HCT116 (cell line): ENCODE measurements around the gene C1R. TPM values are rescaled to one million over a fixed set of nuclear protein-coding genes. Genes with fewer than 3 reads are reported as not detected.

ENCODE experiments used
- ATAC-seq: fragments of 200-7000 bp; cut with Tn5 transposase; 2 replicates; pipeline ENCODE4 v1.9.1; 2020; ENCODE audit warnings: mild to moderate bottlenecking, moderate library complexity
- BruUV-seq: library from RNA; stranded (reverse); fragments of 400-500 nt; replicated peaks from 2 replicates; lab custom pipeline; 2021; lab: Mats Ljungman, UMichigan
- CTCF ChIA-PET: fragments of 300-600 bp; sonication (Branson Sonifier 250); formaldehyde crosslinking; loops from one replicate; lab custom pipeline; 2021; ENCODE audit warnings: antibody characterized with exemption; lab: Charles Lee
- POLR2A ChIA-PET: fragments of 300-600, 350-600 bp; sonication (Branson Sonifier 250); formaldehyde crosslinking; loops from one replicate; lab custom pipeline; 2021; ENCODE audit warnings: antibody characterized with exemption; lab: Charles Lee
- RAD21 ChIA-PET, 2 experiments: fragments of 300-600 bp; sonication (Branson Sonifier 250); formaldehyde crosslinking; loops; one replicate each; lab custom pipeline; 2023; ENCODE audit warnings: low total read pairs in 2 of 2; ENCODE audit not compliant: uncharacterized antibody in 2 of 2, unreplicated experiment in 2 of 2, low non-redundant PET in 1 of 2; lab: Charles Lee
- DNase-seq: peaks from one replicate; pipeline ENCODE4 v3.0.0-alpha.2; 2010; ENCODE audit warnings: low read depth, low spot score
- H2AFZ ChIP-seq: fragments of 200-600 bp; shearing (Covaris generic), sonication (generic); 2 replicates; pipeline ENCODE4 v1.6.1; 2017; ENCODE audit warnings: low read depth, mixed run types, mixed read lengths, antibody characterized with exemption, low read length; ENCODE audit not compliant: poor library complexity, severe bottlenecking
- H3K27ac ChIP-seq: 2 replicates; pipeline ENCODE4 v1.5.1; 2012; ENCODE audit warnings: low read depth, low read length
- H3K27me3 ChIP-seq: fragments of 200-600 bp; sonication (generic); 2 replicates; pipeline ENCODE4 v1.6.1; 2016; ENCODE audit warnings: mixed run types, low read length, mixed read lengths; ENCODE audit not compliant: insufficient read depth
- H3K36me3 ChIP-seq, 2 experiments: fragments of 200-500 bp in 1 of 2; fragments of 200-600 bp in 1 of 2; sonication (Bioruptor generic) in 1 of 2; sonication (generic) in 1 of 2; 2 replicates each; pipeline versions ENCODE4 v1.5.1 to v1.6.1; 2014 to 2016; ENCODE audit warnings: low read length in 2 of 2, inconsistent platforms in 1 of 2, mixed read lengths in 1 of 2, mixed run types in 1 of 2; ENCODE audit not compliant: insufficient read depth in 2 of 2, control insufficient read depth in 1 of 2
- H3K4me1 ChIP-seq, 2 experiments: fragments of 200-600 bp in 1 of 2; sonication (generic) in 1 of 2; 2 replicates each; pipeline versions ENCODE4 v1.5.1 to v1.6.1; 2012 to 2017; ENCODE audit warnings: low read length in 2 of 2, inconsistent platforms in 1 of 2, mild to moderate bottlenecking in 1 of 2, mixed read lengths in 1 of 2, mixed run types in 1 of 2, moderate library complexity in 1 of 2; ENCODE audit not compliant: insufficient read depth in 2 of 2, control insufficient read depth in 1 of 2
- H3K4me2 ChIP-seq: fragments of 200-600 bp; sonication (generic); 2 replicates; pipeline ENCODE4 v1.6.1; 2017; ENCODE audit warnings: mixed run types, low read length, mixed read lengths
- H3K4me3 ChIP-seq, 2 experiments: fragments of 200-600 bp in 1 of 2; sonication (generic) in 1 of 2; replicated peaks in 1 of 2; 2 replicates each; pipeline ENCODE4 v1.5.1; 2011 to 2016; ENCODE audit warnings: low read length in 2 of 2, control low read depth in 1 of 2, low read depth in 1 of 2, mild to moderate bottlenecking in 1 of 2, mixed read lengths in 1 of 2, mixed run types in 1 of 2
- H3K79me2 ChIP-seq: fragments of 200-600 bp; sonication (generic); 2 replicates; pipeline ENCODE4 v1.6.1; 2017; ENCODE audit warnings: mild to moderate bottlenecking, mixed run types, low read length, moderate library complexity, mixed read lengths; ENCODE audit not compliant: insufficient read depth
- H3K9ac ChIP-seq: fragments of 200-600 bp; sonication (generic); 2 replicates; pipeline ENCODE4 v1.6.1; 2016; ENCODE audit warnings: low read length, mixed read lengths
- H3K9me2 ChIP-seq: fragments of 200-600 bp; sonication (generic), shearing (Covaris generic); 2 replicates; pipeline ENCODE4 v1.6.1; 2017; ENCODE audit warnings: mixed run types, mild to moderate bottlenecking, moderate library complexity; ENCODE audit not compliant: insufficient read depth
- H3K9me3 ChIP-seq, 2 experiments: fragments of 200-500 bp in 1 of 2; fragments of 200-600 bp in 1 of 2; sonication (Bioruptor generic) in 1 of 2; sonication (generic) in 1 of 2; 2 replicates each; pipeline ENCODE4 v1.6.1; 2014 to 2017; ENCODE audit warnings: low read length in 2 of 2, mixed read lengths in 2 of 2, inconsistent platforms in 1 of 2, low read depth in 1 of 2, mild to moderate bottlenecking in 1 of 2, mixed run types in 1 of 2, moderate library complexity in 1 of 2; ENCODE audit not compliant: control insufficient read depth in 1 of 2, insufficient read depth in 1 of 2
- H4K20me1 ChIP-seq: fragments of 200-600 bp; sonication (generic), shearing (Covaris generic); 2 replicates; pipeline ENCODE4 v1.6.1; 2017; ENCODE audit warnings: mixed run types, mild to moderate bottlenecking, moderate library complexity; ENCODE audit not compliant: insufficient read depth
- ATF3 ChIP-seq: IDR thresholded peaks from 2 replicates; pipeline ENCODE4 v1.6.1; 2012
- ELF1 ChIP-seq: IDR thresholded peaks from 2 replicates; pipeline ENCODE4 v1.6.1; 2012; ENCODE audit warnings: low read depth, borderline replicate concordance
- EZH2 ChIP-seq: fragments of 200-600 bp; sonication (generic); IDR thresholded peaks from 2 replicates; pipeline ENCODE4 v1.6.1; 2017; ENCODE audit warnings: antibody characterized with exemption, mixed run types
- EZH2phosphoT487 ChIP-seq: fragments of 200-600 bp; IDR thresholded peaks from 2 replicates; pipeline ENCODE4 v1.6.1; 2018; ENCODE audit warnings: antibody characterized with exemption, borderline replicate concordance
- FOSL1 ChIP-seq: IDR thresholded peaks from 2 replicates; pipeline ENCODE4 v1.6.1; 2012; ENCODE audit warnings: low read depth
- POLR2AphosphoS5 ChIP-seq: IDR thresholded peaks from 2 replicates; pipeline ENCODE4 v1.6.1; 2011; ENCODE audit warnings: mild to moderate bottlenecking, low read depth, low read length, moderate library complexity
- RAD21 ChIP-seq: IDR thresholded peaks from 2 replicates; pipeline ENCODE4 v1.6.1; 2012; ENCODE audit warnings: low read depth, mild to moderate bottlenecking
- REST ChIP-seq: IDR thresholded peaks from 2 replicates; pipeline ENCODE4 v1.6.1; 2012; ENCODE audit warnings: low read depth
- SRF ChIP-seq: IDR thresholded peaks from 2 replicates; pipeline ENCODE4 v1.6.1; 2012; ENCODE audit warnings: low read depth
- TCF7L2 ChIP-seq: IDR thresholded peaks from 2 replicates; pipeline ENCODE4 v1.7.0; 2011; ENCODE audit warnings: borderline replicate concordance, inconsistent platforms; ENCODE audit not compliant: insufficient read depth, insufficient read length; ENCODE audit errors: extremely low read depth
- YY1 ChIP-seq: IDR thresholded peaks from 2 replicates; pipeline ENCODE4 v1.6.1; 2011; ENCODE audit warnings: low read length, low read depth, moderate library complexity, mild to moderate bottlenecking; ENCODE audit not compliant: insufficient replicate concordance; ENCODE audit errors: extremely low read depth
- ZFX ChIP-seq: fragments of 450-650 bp; IDR thresholded peaks from 2 replicates; pipeline ENCODE4 v1.6.1; 2017
- intact Hi-C: fragments of 100-400 bp; cut with micrococcal nuclease; formaldehyde crosslinking; loops from 2 replicates; pipeline ENCODE4 v1.10.0; 2022
- total RNA-seq: library from RNA; stranded (reverse); gene quantifications from one replicate; pipeline ENCODE4 v1.2.1, GENCODE V29; 2021; ENCODE audit not compliant: unreplicated experiment

Gene C1R
- total RNA-seq, 1 experiment from 2014 or later, result 4.3 TPM

DNA sequence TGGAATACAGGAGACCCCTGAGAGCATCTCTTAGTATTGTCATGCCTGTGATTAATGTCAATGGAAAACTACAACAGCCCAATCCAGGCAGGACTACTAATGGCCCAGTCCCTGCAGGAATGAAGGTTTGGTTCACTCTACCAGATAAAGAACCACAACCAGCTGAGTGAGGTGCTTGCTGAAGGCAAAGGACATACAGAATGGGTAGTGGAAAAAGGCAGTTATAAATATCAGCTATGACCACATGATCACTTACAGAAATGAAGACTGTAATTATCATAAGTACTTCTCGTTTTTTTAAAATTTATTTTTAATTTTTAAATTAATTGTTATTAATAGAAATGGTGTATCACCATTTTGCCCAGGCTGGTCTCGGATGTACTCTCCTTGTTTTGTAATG, 56.8 kb downstream of the C1R start:
- Histone ChIP-seq H3K36me3 (no peaks in the 10 kb centered on the region), H2AFZ (no peak overlapping the region), H3K27ac (no peak overlapping the region), H3K9me3 (no peaks in the 10 kb centered on the region), H3K4me1 (no peaks in the 10 kb centered on the region), H3K79me2 (no peaks in the 10 kb centered on the region), H4K20me1 (no peaks in the 10 kb centered on the region), H3K9ac (no peak overlapping the region), H3K9me2 (no peaks in the 10 kb centered on the region), H3K27me3 (no peaks in the 10 kb centered on the region), H3K4me3 (no peak overlapping the region), H3K4me2 (no peak overlapping the region)
- ChIA-PET POLR2A (no interaction called here), RAD21 (no interaction called here), CTCF (no interaction called here)
- BruUV-seq, result no TSS peak
- intact Hi-C loops, result no loop called here
- TF ChIP-seq EZH2phosphoT487 (no peak), SRF (no peak), FOSL1 (no peak), RAD21 (no peak), TCF7L2 (no peak), REST (no peak), ELF1 (no peak), YY1 (no peak), ZFX (no peak), EZH2 (no peak), ATF3 (no peak), POLR2AphosphoS5 (no peak)
- ATAC-seq (no peak), DNase-seq (no peak)
